Hematopoietic multipotent progenitor cell treated with erythropoietin and hydrocortisone succinate and interleukin-3 and kit ligand, for 8 days (in vitro differentiated cells): ENCODE results near the gene DCTN1.

Experiments used
- DNase-seq: peaks from one replicate; pipeline ENCODE4 v3.0.0-alpha.2; 2015

DCTN1 gene

DNA sequence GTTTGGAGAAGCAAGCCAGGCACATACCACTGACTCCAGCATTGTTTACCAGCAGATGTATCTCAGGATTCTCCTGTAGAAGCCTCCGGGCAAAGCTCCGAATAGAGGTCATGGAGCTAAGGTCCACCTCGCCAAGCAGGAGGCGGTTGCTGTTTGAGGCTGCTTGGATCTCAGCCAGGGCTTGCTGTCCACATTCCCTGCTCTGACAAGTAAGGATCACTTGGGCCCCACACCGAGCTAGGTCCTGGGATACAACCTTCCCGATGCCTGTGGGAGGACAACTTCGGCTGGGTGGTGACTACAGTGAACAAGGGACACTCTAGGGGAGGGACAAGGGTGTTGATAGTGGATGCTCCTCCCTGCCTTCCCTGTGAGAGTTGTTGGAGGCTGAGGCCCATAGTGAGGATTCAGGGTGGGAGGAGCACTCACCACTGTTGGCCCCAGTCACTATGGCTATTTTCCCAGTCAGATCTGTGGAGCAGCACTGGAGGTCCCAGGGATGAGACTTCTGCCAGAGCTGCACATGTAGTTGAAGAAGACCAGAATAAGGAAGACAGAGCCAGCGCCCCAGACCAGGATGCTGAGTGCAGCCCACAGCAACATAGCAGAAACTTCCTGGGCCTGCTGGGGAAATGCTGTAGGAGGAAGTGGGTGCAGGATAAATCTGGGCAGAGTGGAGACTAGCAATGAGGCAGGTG is 33.0 kb upstream of the DCTN1 start:
- no peak for DNase-seq

DNA sequence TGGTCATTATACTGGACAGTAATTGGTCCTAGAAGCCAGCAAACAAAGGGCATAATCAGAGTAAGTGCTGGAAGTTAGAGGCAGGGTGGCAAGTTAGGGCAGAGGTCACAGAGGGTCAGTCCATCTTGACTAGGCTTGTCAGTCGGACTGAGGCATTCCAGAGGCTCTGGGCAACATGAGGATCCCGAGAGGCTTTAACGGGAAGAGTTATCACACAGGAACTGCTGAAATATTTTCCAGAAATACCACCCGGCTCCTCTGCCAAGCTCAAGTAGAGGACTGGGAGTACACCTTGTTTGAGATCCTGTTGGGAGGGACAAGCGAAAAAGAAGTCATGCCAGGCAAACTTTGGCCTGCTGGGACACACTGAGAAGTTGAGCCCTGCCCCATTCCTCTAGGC is 27.6 kb upstream of the DCTN1 start:
- no peak for DNase-seq

DNA sequence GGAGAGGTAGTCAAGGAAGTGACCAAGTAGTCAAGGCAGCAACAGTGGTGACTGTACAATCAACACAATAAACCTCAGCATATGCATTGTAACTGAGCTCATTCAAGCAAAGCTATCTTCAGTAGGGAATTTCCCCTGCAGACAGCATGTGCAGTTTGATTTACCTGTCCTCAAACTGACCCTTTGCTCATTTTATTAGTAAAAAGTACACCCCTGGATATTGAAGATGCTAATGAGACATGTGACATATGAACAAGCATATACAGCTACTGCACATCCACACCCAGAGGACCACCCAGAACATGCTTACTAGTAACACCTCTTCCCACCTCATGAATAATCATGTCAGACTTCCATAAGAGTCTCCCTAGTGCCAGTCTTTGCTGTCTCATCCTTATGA is 25.9 kb upstream of the DCTN1 start:
- no peak for DNase-seq

DNA sequence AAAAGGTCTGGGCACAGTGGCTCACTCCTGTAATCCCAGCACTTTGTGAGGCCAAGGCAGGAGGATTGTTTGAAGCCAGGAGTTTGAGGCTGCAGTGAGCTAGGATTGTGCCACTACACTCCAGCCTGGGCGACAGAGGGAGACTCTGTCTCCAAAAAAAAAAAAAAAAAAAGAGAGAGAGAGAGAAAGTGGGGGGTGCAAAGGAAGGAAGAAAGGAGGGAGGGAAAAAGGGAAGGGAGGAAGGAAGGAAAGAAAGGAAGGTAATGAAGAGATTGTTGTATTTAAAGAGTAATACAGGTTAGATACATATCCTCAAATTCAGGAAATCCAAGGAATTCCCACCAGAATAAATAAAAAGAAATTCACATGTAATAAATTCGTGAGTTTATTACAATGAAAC is 21.8 kb upstream of the DCTN1 start:
- no peak for DNase-seq

DNA sequence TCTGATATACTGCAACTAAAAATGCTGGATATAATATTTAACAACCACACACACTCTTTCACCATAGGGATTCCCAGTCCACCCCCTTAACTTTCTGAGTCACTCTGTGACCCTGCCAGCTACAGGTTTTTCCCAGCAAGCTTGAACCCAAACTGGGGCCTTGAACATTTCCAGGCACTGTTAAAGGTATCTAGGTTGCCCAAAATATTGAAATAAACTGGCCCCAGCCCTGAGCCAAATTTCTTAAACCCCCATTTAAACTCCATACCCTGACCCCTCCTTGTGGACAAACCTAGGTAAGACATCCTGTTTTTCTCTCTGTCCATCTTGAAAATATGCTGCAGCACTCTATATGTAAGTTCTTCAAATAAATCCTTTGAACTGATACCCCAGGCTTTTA is 19.7 kb upstream of the DCTN1 start:
- peak; percentile 68 for DNase-seq

DNA sequence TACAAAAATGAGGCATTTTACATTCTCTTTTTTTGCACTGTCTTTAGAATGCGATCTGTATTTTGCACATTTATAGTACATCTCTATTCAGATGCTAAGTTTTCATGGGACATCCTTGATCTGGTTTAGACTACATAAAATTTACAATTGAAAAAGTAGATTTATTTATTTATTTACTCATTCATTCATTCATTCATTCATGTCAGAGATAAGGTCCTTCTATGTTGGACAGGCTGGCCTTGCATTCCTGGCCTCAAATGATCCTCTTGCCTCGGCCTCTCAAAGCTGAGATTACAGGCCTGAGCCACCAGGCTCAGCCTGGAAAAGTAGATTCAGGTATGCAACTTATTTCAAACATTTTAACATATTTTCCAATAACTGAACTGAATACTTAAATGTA is 16.0 kb upstream of the DCTN1 start:
- DNase-seq, result no peak

DNA sequence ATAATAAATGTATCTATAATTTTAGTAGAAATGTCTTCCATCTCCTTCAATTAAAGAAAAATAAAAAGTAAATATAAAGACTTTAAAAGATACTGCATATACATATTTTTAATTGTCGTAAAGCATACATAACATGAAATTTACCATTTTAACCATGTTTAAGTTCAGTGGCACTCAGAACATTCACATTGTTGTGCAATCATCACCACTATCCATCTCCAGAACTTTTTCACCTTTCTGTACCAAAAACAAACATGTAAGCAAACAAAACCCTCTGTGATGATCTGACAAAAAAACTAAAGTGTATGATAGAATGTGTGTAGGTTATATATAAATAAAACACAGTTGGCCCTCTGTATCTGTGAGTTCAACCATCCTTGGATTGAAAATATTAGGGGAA is 13.4 kb upstream of the DCTN1 start:
- DNase-seq, result no peak

DNA sequence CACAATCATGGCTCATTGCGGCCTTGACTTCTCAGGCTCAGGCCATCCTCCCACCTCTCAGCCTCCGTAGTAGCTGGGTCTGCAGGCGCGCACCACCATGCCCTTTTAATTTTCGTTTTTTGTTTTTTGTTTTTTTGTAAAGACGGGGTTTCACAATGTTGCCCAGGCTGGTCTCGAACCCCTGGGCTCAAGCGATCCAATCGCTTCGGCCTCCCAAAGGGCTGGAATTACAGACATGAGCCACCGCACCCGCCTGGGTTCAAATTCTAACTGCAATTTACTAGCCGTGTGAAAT is 12.3 kb upstream of the DCTN1 start:
- DNase-seq, result no peak

DNA sequence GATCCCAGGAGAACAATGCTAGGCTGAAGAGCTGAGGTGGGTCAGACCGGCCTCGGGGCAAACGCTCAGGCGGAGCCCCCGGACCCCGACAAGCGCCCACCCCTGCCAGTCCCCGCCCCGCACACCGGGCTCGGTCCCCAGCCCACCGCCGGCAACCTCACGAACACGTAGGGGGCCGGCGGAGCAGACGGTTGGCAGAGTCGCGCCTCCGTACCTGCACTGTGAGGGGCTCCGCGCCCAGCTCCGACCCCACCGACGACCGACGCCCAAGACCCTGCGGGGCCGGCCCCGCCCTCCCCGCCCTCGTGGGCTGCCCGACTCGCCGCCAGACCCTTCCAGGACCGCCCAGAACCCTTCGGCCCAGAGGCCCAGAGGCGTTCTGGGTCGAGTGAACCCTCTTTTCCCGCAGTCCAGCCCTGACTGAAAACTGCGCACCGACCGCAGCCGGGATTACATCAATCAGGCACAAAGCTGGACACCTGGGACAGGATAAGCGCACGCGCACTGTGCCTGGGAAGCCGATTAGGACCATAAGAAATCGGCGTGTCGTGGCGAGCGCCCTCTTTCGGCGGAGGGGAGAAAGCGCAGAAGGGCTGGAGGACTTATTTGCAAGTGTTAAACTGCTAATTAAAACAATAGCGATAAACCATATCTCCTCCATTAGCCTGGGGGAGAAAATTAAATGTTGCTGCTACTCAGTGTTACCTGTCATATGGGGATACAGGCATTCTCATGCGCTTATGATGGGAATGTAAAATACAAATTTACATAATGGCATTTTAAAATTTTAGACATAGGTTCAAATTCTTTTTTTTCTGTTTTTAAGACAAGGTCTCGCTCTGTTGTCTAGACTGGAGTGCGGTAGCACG is 11.7 kb upstream of the DCTN1 start:
- peak; percentile 96 for DNase-seq

DNA sequence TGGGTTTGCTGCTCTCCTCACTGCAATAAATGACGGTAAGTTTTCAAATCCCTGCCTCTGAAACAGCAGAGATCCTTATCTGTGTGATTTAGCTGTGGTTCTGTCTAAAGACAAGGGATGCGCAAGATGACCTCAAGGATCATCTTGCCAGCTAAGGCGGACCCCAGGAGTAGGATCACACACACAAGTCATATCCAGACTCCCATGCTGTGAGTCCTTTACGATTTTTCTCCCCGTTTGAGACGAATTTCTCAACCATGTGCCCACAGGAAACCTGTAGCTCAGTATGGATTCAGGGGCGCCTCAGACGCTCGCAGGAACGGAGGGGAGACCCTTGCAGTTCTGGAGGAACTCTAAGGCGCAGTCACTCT is 11.1 kb upstream of the DCTN1 start:
- peak; percentile 33 for DNase-seq

DNA sequence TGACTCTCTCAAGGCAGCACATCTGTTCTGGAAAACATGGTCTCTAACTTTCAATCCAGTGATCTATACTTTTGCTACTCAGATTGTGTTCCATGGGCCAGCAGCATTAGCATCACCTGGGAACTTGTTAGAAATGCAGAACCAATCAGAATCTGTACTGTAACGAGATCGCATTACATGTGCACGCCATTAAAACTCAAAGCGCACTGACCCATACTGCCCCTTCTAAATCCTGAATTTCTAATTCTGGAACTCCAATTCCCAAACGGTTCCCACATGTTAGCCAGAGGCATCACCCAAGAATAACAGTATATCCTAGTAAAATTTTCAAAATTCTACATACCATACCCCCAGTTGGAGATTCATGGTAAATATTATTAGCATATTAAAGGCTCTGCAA is 10.5 kb upstream of the DCTN1 start:
- DNase-seq, result no peak

DNA sequence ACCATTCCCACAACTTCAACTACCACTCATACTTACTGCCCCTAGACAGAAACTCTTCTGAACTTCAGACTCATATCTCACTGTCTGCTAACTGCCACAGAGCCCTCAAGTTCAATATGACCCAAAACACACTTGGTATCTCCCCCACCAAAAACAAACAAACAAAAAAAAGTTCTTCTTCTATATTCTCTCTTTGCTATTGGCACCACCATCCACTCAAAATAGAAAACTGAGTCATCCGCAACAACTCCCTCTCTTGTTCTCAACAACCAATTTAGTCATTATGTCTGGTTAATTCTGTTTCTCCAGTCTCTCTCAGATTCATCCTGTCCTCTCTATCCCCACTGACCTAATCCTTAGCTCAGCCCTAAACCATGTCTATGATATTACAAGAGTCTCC is 7.2 kb upstream of the DCTN1 start:
- DNase-seq, result no peak

DNA sequence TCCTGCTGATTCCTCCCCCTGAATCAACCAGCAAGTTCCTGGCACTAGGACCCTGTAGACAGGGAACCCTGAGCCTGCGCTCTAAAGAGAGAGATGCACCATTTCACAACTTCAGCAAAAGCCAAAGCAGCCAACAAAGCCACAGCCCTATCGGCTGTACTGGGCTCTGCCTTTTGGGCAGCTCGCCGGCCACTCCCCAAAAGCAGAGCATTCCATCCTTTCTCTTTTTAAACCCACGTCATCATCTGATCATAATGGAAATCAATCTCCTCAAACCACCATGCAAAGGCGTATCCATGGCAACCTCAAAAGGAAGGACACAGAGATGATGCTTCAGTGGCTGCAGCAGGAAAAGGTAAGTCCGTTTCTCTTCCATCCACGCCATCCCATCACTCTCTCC is 5.3 kb upstream of the DCTN1 start:
- DNase-seq, result no peak

DNA sequence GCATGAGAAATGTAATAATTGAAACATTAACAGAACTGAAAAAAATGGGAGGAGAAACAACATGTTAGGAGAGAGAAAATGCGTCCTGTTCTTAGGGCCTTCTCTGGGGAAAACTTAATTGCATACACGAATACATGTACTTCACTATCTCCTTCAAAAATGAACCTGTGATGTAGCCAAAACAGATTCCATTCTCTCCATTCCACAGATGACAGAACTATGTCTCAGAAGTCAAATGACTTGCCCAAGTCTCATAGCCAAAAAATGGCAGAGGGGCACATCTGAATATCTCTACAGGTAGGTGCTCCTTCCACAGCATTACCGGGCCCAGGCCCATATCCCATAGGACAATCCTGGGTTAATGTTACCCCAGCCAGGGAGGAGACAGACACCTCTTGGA is 3.9 kb upstream of the DCTN1 start:
- DNase-seq, result no peak

DNA sequence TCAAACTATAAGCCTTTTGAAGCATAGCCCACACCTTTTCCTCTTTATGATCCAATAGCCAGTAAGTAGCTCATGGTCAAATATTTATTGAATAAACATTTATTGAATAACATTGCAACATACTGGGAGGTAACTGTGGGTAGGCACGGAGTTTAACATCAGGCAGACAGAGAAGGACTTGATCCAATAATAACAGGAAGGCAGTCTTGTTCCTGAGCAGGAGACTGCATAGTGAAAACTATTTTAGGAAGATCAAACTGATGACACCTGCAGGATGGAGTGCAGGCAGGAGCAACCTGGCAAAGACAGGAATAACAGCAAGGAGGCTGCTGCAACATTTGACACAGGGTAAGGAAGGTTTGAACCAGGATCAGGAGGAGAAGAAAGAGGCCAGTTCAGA is 3.1 kb upstream of the DCTN1 start:
- no peak for DNase-seq

DNA sequence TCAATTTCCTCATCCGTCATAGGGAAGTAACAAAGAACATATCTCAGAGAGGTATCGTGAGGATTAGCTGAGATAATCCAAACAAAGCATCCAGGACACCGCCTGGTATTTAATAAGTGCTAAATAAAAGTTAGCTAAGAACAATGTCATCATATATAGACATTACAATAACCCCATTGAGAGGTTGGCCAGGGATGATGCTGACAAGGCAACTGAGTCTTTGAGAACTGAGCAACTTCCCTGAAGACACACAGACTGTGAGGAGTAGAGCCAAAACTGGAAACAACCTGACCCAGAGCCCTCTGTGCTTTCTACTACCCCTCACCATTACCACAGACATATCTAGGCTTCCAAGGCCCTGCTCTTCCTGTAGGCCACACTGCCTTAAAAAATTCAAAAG is 1.6 kb upstream of the DCTN1 start:
- DNase-seq, result no peak

DNA sequence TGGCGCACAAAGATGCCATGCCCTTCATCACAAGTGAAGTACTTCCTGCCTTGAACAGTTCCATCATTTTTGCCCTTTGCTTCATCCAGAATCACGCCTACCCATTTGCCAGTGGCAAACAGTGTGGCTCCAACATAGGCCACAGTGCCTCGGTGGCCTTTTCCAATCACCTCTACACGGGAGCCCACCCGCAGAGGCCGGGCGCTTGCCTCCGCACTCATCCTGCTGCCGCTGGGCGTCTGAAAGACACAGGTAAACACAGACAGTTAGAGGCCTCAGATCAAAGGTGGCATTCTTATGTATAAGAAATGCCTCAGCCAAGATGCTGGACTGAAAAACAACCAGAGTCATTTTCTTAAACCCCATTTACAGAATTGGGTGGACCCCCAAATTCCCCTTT is 2.1 kb downstream of the DCTN1 start:
- no peak for DNase-seq

DNA sequence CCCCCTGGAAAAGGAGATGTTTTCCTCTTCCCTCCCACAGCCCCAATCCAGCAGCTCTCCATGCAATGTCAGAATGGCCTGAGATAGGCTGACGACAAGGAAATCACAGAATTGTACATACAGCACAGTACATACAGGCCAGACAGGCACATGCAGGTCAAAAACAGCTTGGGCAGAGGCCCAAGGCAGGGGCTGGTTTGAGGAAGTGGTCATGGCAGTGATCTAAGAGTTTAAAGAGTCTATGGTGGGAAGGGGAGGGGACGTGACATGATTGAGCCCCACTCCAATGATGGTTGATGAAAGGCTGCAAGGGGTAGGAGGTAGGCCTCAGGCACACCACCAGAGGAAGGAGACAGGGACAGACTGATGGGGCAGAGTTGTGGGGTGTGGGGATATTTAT is 4.3 kb downstream of the DCTN1 start:
- no peak for DNase-seq

DNA sequence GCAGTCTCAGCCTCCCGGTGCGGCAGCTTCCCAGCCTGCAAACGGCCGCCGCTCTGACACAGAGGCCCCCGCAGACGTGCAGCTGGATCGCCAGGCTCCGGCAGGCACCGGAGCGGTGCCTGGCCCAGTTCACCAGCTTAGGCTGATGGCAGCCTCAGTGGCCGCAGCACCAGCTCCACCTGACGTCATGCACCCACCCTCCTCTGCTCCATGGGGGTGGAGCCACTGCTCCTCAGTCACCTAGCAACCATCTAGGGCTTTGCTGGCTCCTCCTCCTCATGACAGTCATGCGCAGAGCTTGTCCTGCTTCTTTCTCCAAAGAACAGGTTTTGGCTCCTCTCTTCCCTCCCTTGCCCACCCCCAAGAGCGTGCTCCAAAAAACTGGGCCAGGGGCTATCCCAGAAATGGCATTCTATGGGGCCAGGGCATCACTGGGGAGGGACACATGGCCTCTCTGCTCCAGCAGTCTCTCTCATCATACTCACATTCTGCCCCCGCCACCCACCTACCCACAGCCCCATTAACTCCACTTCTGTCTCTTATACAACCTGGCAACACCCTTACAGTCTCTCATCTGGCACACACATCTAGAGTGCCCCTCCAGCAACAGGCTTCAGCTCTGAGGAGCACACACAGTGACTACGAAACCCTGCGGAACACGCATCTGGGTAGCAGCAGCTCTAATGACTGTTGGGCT is 5.5 kb downstream of the DCTN1 start:
- peak; percentile 9 for DNase-seq

DNA sequence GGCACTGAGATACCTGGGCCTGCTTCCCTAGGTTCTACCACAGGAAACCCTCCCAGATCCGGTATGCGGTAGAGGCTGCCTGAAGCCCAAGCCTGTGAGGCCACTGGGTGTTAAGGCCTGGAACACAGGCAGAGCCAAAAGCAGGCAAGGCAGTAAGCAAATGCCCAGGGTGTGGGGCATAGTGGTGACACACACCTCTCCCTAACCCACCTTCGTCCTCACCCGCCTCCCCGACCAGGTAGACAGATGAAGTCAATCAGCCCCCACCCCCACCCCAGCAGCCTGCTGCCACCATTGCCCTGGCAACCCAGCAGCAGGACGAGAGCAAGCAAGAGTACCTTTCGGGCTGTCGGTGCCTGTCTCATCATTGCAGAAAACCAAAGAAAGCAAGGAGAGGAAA is 6.1 kb downstream of the DCTN1 start:
- no peak for DNase-seq

DNA sequence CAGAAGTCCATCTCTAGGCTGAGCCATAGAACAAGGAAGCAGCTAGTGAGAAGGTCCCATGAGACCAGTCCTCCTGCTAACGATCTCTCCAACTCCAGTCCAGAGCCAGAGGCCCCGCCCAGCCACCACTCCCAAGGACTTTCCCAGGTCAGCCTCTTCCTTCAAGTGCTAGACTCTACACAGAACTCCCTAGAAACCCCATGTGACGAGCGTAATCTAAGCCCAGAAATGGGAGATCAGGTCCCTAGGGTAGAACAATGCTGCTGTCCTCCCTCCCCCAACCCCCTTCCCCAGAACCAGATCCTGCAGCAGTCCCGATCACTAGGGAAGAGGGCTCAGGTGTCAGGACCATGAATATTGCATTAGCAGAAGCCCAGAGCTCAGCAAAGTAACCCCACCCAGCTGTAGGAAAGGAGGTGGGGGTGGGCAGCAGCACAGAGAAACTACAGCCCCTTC is 6.9 kb downstream of the DCTN1 start:
- no peak for DNase-seq

DNA sequence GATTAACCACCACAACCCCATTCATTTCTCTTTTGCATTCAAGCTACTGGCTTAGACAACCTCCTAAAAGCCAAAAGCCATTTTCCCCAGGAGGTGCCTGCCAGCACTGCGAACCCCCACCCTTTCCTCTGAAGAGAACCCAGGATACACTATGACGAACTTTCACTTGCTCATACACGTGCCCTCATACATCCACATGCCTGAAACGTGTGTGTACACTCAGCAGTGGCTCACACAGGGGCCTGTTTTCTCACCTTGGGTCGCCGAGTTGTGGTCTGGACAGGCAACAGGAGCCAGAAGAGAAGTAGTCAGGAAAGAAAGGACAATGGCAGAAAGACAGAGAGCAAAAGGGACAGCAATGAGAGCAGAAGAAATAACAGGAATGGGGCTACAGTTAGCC is 7.4 kb downstream of the DCTN1 start:
- no peak for DNase-seq

DNA sequence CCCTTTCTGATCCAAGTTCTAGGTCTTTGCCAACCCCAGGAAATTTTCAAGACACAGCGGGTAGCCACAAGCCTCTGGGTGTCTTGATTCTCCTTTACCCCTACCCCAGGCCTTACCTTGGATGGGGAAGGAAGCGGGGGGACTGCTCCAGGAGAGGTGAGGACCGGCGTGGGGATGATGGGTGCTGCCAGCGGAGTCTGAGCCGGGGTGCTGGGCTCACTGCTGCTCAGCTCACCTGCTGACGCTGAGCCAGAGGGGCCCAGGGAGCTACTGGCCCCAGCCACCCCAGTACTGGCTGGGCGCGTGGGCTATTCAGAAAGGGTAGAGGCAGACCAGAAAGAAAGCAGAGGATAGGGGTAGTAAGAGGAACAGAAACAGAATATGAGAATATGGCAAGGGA is 8.7 kb downstream of the DCTN1 start:
- DNase-seq, result no peak

DNA sequence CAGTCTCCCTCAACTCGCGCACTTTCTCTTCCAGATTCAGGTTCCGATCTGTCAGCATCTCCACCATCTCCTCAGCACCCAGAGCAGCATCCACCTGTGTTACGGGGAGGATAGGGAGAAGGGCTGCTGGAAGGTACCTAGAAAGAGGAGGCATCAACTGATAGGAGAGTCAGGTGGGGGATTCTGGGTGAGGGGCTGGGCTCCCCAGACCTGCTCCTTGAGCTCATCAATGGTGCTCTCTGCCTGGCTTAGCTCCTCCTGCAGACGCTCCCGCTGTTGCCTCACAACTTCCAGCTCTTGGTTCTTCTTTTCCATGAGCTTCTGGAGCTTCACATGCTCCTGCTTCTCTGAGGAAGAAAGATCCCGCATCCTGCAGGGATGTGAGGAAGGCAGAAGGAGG is 10.1 kb downstream of the DCTN1 start:
- no peak for DNase-seq
